Psoas muscle (tissue), 8 donors: ENCODE results near the gene C1orf210. TPM values are rescaled to one million over a fixed set of nuclear protein-coding genes. Genes with fewer than 3 reads are reported as not detected.

Experiments
- ATAC-seq, 4 donors: fragments of 200-7000 bp; cut with Tn5 transposase; one replicate each; pipeline ENCODE4 v1.9.1; 2020; ENCODE audit warnings: moderate library complexity in 3 of 4, mild to moderate bottlenecking in 2 of 4
- DNase-seq, 2 donors: peaks; one replicate each; pipeline ENCODE4 v3.0.0-alpha.2; 2020
- H3K27ac ChIP-seq: fragments of 200-600 bp; one replicate; pipeline ENCODE4 v1.8.0; 2022
- H3K27me3 ChIP-seq, 3 donors: fragments of 200-600 bp in 1 of 3; one replicate each; pipeline versions ENCODE4 v1.6.1 to v1.8.0; 2013 to 2022; ENCODE audit warnings: low read length in 2 of 3, mild to moderate bottlenecking in 2 of 3, moderate library complexity in 1 of 3; ENCODE audit not compliant: insufficient read depth in 3 of 3
- H3K36me3 ChIP-seq, 2 donors: fragments of 200-600 bp in 1 of 2; one replicate each; pipeline versions ENCODE4 v1.6.1 to v1.8.0; 2013 to 2022; ENCODE audit warnings: low read depth in 1 of 2, mild to moderate bottlenecking in 1 of 2, moderate library complexity in 1 of 2; ENCODE audit not compliant: insufficient read depth in 1 of 2
- H3K4me1 ChIP-seq: fragments of 200-600 bp; one replicate; pipeline ENCODE4 v1.8.0; 2022
- H3K4me3 ChIP-seq: fragments of 200-600 bp; one replicate; pipeline ENCODE4 v1.8.0; 2022; ENCODE audit warnings: mild to moderate bottlenecking
- H3K9me3 ChIP-seq: fragments of 200-600 bp; one replicate; pipeline ENCODE4 v1.8.0; 2022
- CTCF ChIP-seq: fragments of 200-600 bp; IDR thresholded peaks from one replicate; pipeline ENCODE4 v1.8.0; 2022; ENCODE audit warnings: antibody characterized with exemption
- WGBS, 3 donors: extraction: QIAGEN DNeasy Blood & Tissue Kit; methylation state at CpG; one replicate each; pipeline versions ENCODE4 v1.1.6 to v1.1.7; 2013; 5-methylcytosine and 5-hydroxymethylcytosine counted together
- intact Hi-C, 2 donors: fragments of 100-400 bp; cut with DNase I; formaldehyde crosslinking; loops; one replicate each; pipeline versions ENCODE4 v1.11.0 to v1.14.2; 2022
- polyA plus RNA-seq, 3 donors: library from polyadenylated mRNA; stranded (reverse); fragments of 200-250 nt; gene quantifications; one replicate each; pipeline ENCODE4 v1.2.3, GENCODE V29; 2013
- total RNA-seq, 4 donors: library from RNA; stranded (reverse); fragmentation: NEBNext Ultra II Directional in 2 of 4; extraction: Animal tissue kit (Norgen Biotek cat#: 25700) in 2 of 4; gene quantifications; one replicate each; pipeline versions ENCODE4 v1.2.1 to v1.2.4, GENCODE V29; 2021 to 2023
- donor health status: healthy with polysubstance abuse.
- donor health status: DM: no; HTN: no; CAD: no; lungs with moderate emphysema.
- donor health status: Bipolar disorder and iron deficiency.
- donor health status: healthy.
- donor health status: DM: yes; HTN: yes; CAD: no.
- donor health status: DM: no; HTN: no; CAD: no.
- donor health status: DM: no; HTN: no; CAD: no.
- donor health status: DM: yes; HTN: yes; CAD: no.

The C1orf210 gene
- total and polyA plus RNA-seq, 7 donors = 0.12 TPM; not detected in 6

- Histone ChIP-seq H3K27ac (no peak overlapping the region), H3K27me3 (no peaks in the 10 kb centered on the region), H3K4me3 (no peak overlapping the region), H3K9me3 (no peaks in the 10 kb centered on the region), H3K4me1 (no peaks in the 10 kb centered on the region), H3K36me3 (no peaks in the 10 kb centered on the region)
- intact Hi-C loops = no loop called here
- ATAC-seq (no peak), DNase-seq (no peak)
- TF ChIP-seq CTCF = no peak
- WGBS, 3 donors = 91 to 95% (median 95%) methylated on average over 1 of the region's 1 CpG
These were observed 42.3 kb upstream of the C1orf210 start for GRCh38 chr1:43327549-43328292.

- H3K4me3 ChIP-seq = no peak overlapping the region
- no peaks in the 10 kb centered on the region for H3K36me3 ChIP-seq
- TF ChIP-seq CTCF = no peak
- no peaks in the 10 kb centered on the region for H3K27me3 ChIP-seq
- H3K9me3 ChIP-seq = no peaks in the 10 kb centered on the region
- H3K4me1 ChIP-seq = no peaks in the 10 kb centered on the region
- no peak for ATAC-seq
- no peak for DNase-seq
- no peak overlapping the region for H3K27ac ChIP-seq
- intact Hi-C loops = no loop called here
These were observed 40.0 kb upstream of the C1orf210 start for GRCh38 chr1:43325381-43325780.

- Histone ChIP-seq H3K4me3 (no peak overlapping the region), H3K27me3 (no peaks in the 10 kb centered on the region), H3K9me3 (no peaks in the 10 kb centered on the region), H3K4me1 (no peaks in the 10 kb centered on the region), H3K27ac (no peak overlapping the region), H3K36me3 (no peaks in the 10 kb centered on the region)
- 88 to 90% (median 89%) methylated on average over 1 of the region's 1 CpG for WGBS, 3 donors
- intact Hi-C loops = no loop called here
- no peak for DNase-seq
- no peak for TF ChIP-seq CTCF
- ATAC-seq = no peak
These were observed 39.4 kb upstream of the C1orf210 start for GRCh38 chr1:43324810-43325209.

- H3K27ac ChIP-seq = no peak overlapping the region
- no peaks in the 10 kb centered on the region for H3K4me1 ChIP-seq
- ATAC-seq (no peak), DNase-seq (no peak)
- WGBS, 3 donors = 81 to 94% (median 88%) methylated on average over 5 of the region's 5 CpGs
- H3K36me3 ChIP-seq = no peaks in the 10 kb centered on the region
- no peak for TF ChIP-seq CTCF
- H3K9me3 ChIP-seq = no peaks in the 10 kb centered on the region
- H3K27me3 ChIP-seq = no peaks in the 10 kb centered on the region
- H3K4me3 ChIP-seq = no peak overlapping the region
- intact Hi-C loops = no loop called here
These were observed 37.1 kb upstream of the C1orf210 start for GRCh38 chr1:43322506-43322905.
